HG03342 (cell line): Measurements from ENCODE around the gene PHF5A.
"Not testable (repeated sequence)": the region's sequence is repeated elsewhere in the genome, so short reads cannot be mapped to it uniquely, and the experiment has no call there.

ENCODE experiments used
- ATAC-seq: cut with Tn5 transposase; IDR thresholded peaks from one replicate; pipeline ENCODE4 v1.9.1; 2021; ENCODE audit warnings: mild to moderate bottlenecking, moderate library complexity; ENCODE audit not compliant: unreplicated experiment

Gene PHF5A

GRCh38 chr22:41488596-41489385, 20.3 kb upstream of the PHF5A start:
- no peak for ATAC-seq

DNA sequence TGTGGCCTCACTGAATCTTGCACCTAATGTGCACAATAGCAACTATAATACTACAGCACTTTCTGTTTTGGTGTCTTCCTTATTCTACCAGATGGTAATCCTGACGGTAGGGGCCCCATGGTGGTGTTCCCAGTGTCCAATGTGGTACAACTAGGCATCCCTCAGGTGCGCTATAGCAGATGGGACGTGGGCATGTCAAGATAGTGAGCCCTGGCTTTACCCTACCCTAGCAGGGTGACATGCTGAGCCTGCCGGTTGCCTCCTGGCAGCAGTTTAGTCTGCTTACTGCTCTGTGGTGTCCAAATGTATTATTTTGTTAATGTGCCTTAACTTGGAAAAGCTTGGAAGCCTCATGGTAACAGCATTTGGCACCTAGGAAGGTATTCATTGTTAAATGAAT, 19.6 kb upstream of the PHF5A start:
- ATAC-seq: no peak

- no peak for ATAC-seq
These were observed 18.8 kb upstream of the PHF5A start for GRCh38 chr22:41487037-41487935.

DNA sequence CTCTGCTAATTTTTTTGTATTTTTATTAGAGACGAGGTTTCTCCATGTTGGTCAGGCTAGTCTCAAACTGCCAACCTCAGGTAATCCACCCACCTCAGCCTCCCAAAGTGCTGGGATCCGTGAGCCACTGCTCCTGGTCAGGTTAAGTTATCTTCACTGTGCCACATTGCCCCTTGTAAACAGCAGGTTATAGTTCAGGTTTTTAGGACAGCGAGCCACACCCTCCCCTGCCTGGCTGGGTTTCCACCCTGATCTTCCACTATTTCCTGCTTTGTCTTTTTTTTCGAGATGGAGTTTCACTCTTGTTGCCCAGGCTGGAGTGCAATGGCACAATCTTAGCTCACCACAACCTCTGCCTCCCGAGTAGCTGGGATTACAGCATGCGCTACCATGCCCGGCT, 16.5 kb upstream of the PHF5A start:
- ATAC-seq: no peak

GRCh38 chr22:41482319-41482935, 13.9 kb upstream of the PHF5A start:
- ATAC-seq: no peak

DNA sequence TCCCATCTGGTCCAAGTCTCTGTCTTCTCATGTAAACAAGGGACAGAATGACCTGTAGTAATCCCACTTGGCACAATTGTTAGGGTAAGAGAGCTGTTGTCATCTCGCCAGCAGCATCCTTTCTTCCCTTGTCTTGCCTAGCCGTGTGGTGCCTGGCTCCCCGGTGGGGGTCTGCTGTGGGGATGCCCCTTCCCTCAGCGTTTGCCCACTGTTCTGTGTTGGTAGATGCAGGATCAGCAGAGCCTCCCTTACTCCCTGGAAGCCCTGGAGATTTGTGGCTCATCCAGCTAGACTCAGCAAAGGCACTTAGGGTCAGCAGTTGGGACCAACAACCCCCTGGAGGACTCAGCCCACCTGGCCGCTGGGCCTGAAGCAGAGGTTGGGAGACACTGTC, 13.4 kb upstream of the PHF5A start:
- no peak for ATAC-seq

- ATAC-seq: no peak
These were observed 12.8 kb upstream of the PHF5A start for GRCh38 chr22:41481131-41481830.

- no peak for ATAC-seq
These were observed 11.9 kb upstream of the PHF5A start for GRCh38 chr22:41480397-41480735.

DNA sequence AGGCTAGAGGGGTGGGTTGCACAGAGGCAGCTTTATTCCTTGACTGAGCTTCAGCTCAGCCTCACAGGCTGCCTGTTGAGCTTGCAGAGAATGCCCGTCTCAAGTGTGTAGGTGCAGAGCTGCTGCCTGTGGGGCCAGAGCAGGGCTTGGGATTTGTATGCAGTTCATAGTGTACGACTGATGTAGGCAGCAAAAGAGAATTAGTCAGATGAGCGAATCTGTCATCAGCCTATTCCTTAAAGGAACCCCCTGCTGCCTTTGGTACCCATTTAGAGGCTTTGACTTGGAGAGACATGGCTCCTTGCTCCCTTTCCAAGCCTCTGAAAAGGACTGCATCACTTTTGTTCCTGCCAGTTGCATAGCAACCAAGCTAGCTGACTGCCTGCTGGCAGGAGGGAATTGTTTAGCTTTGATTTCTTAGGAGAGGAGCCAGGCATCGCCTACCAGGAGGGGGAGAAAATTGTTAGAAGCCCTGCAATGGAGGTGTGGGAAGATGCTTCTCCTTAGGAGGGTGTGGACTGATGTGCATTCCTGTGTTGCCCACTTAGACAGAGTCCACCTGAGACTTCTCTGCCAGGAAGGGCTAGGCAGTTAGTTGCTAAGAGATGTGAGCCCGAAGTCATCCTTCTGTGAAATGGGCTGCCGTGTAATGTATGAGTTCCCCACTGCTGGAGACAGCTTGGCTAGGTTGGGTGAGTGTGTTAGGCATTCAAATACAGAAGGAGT, 11.3 kb upstream of the PHF5A start:
- no peak for ATAC-seq

- ATAC-seq: no peak
These were observed 10.5 kb upstream of the PHF5A start for GRCh38 chr22:41478891-41479521.

DNA sequence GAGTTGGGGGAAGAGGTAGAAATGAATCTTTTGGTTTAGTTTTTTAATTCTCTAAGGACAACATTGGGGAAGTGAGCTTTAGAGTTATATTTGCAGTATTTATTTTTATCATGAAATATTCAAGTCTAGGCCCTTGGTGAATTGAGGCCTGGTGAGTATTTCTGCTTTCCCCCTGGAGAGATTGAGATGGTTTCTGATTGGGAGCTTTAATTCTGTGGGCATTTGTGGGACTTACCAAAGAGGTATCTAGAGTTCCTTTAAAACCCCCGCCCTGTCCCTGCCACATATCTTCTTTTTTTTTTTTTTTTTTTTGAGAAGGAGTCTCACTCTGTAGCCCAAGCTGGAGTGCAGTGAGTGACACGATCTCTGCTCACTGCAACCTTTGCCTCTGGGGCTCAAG, 10.0 kb upstream of the PHF5A start:
- ATAC-seq: no peak

GRCh38 chr22:41474872-41475451, 6.5 kb upstream of the PHF5A start:
- no peak for ATAC-seq

DNA sequence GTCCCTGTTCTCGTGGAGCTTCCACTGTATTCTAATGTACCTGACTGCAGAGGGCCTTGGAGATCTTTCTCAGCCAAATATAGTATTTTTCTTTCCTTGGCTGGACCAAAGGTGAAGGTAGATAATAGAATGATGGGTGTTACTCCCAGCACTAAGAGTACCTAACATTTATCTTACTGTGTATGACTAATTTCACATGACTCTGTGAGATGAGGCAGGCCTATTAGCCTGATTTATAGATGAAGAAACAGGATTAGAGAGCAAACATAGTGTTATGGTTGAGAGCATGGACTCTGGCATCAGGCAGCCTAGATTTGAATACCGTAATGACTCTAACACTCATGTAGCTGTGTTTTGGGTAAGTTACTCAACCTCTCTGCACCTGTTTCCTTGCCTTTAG, 3.1 kb upstream of the PHF5A start:
- no peak for ATAC-seq

- no peak for ATAC-seq
These were observed 2.4 kb upstream of the PHF5A start for GRCh38 chr22:41470886-41471285.

DNA sequence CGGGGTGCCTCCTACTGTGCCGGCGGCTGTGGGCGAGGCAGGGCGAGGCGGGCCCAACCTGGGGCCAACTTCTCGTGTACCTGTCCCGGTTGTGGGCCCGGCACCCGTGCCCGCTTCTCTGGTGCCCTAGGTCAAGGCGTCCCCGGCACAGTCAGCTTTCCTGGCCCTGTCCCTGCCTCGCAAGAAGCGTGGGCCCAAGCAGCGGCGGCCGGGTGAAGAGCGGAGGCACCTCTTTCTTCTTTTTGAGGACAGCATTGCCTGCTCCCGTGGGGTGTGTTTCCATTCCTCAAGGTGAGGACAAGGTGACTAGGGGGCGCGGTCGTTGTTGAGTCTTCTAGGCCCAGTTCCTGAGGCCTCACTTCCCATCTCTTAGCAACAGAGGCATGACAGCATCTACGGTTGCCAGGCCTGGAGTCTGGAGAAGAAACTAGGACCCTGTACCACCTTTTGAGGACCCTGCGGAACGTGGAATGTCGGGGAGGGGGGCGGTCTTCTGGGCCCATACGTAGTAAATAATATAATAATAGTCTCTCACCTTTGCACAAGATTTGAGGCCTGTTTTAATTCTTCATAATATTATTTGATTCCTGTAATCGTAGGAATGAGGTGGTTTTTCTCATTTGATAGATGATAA, 843 bp upstream of the PHF5A start:
- peak; percentile 14 for ATAC-seq

DNA sequence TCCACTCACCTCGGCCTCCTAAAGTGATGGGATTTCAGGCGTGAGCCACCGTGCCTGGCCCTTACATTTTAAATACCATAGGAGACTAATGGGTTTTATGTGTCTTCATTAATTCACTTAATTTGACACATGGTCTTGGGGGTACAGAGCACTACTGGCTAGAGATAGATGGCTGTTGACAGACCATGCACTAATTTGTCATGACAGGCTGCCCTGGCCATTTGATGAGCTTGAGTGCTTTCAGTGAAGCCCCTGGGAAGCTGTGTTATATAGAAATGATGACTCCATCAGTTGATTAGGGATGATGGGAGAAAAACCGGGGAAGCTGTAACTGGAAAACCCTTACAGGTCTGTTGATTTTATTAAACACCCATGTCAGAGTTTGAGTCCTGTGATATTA, 6.6 kb downstream of the PHF5A start:
- no peak for ATAC-seq

- not testable (repeated sequence) for ATAC-seq
These were observed 8.4 kb downstream of the PHF5A start for GRCh38 chr22:41460071-41460470.

- no peak for ATAC-seq
These were observed 9.1 kb downstream of the PHF5A start for GRCh38 chr22:41459431-41459830.

DNA sequence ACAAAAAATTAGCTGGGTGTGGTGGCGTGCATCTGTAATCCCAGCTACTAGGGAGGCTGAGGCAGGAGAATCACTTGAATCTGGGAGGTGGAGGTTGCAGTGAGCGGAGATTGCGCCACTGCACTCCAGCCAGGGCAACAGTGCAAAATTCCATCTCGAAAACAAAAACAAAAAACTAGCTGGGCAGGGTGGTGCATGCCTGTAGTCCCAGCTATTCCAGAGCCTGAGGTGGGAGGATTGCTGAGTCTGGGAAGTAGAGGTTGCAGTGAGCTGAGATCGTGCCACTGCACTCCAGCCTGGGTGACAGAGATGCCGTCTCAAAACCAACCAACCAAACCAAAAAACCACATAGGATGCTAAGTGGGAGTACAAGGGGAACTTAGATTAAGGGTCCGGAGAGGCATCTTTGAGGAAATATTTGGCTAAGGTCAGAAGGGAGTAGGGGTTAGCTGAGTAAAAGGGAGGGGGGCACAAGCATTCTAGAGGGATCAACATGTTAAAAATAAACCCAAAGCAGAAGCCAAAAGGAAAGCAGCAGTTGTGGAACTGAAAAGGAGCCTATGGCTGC, 10.2 kb downstream of the PHF5A start:
- no peak for ATAC-seq
